NCI-H1092 treated with DMSO at 0.1 percent for 48 hours (cell line): ENCODE data around the gene RICTOR.
"Not testable (repeated sequence)": the region's sequence is repeated elsewhere in the genome, so short reads cannot be mapped to it uniquely, and the experiment has no call there.

ENCODE experiments used
- DNase-seq: peaks from one replicate; lab custom pipeline; 2025; lab: John Stamatoyannopoulos, UW

The RICTOR gene

GRCh38 chr5:39058178-39058921 lies 15.8 kb downstream of the RICTOR start:
- DNase-seq = no peak

DNA sequence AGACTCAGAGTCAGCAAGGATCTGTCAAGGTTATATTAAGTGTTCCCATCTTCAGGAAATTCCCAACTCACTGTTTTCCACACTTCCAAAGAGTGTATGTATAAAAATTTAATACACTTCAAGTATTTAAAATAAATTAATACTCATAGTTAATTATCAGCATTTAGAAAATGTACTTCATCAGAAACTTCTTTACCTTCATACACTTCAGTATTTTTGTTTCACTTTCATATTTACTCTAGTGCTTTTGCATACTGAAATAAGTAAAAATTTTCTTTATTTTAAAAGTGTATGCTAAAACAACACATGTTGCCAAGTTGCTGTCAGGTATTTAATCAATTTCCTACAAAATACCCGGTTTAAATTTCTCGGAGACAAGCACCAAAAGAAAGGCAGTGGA lies 16.5 kb downstream of the RICTOR start:
- no peak for DNase-seq

GRCh38 chr5:39055768-39056398 lies 18.3 kb downstream of the RICTOR start:
- no peak for DNase-seq

GRCh38 chr5:39055027-39055767 lies 19.0 kb downstream of the RICTOR start:
- no peak for DNase-seq

DNA sequence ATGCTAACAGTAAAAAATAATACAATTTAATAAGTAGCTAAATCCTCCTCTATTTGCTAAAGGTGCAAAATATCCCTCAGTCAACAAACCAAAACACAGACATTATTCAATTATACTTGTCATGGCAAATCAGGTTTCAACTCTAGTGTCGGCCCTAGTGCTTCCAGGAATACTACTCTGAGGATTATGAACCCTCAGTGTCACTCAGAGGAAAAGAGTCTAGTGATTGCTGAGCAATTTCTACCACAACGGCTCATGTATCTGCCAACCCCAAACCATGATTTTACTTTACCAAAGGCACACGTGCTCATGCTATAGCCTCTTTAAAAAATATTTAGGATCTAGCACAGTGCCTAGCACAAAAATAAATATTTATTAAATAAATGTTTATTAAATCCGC lies 21.0 kb downstream of the RICTOR start:
- no peak for DNase-seq

DNA sequence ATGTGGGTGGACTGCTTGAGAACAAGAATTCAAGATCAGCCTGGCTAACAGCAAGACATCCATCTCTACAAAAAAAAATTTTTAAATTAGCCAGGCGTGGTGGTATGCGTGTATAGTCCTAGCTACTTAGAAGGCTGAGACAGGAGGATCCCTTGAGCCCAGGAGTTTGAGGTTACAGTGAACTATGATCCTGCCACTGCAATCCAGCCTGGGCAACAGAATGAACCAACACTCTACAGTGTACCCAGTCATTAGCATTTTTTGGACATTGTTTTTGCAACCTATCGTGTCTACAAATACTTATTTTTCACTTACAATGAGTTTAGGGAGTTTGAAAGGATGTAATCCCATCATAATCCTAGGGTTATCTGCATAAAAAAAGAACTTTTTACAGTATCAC lies 22.1 kb downstream of the RICTOR start:
- no peak for DNase-seq

GRCh38 chr5:39049315-39049714 lies 24.9 kb downstream of the RICTOR start:
- no peak for DNase-seq

- no peak for DNase-seq
These were observed 33.3 kb downstream of the RICTOR start for GRCh38 chr5:39040875-39041274.

DNA sequence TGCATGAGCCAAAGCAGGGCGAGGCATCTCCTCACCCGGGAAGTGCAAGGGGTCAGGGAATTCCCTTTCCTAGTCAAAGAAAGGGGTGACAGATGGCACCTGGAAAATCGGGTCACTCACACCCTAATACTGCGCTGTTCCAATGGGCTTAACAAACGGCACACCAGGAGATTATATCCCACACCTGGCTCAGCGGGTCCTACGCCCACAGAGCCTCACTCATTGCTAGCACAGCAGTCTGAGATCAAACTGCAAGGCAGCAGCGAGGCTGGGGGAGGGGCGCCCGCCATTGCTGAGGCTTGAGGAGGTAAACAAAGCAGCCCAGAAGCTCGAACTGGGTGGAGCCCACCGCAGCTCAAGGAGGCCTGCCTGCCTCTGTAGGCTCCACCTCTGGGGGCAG lies 39.7 kb downstream of the RICTOR start:
- DNase-seq = not testable (repeated sequence)

DNA sequence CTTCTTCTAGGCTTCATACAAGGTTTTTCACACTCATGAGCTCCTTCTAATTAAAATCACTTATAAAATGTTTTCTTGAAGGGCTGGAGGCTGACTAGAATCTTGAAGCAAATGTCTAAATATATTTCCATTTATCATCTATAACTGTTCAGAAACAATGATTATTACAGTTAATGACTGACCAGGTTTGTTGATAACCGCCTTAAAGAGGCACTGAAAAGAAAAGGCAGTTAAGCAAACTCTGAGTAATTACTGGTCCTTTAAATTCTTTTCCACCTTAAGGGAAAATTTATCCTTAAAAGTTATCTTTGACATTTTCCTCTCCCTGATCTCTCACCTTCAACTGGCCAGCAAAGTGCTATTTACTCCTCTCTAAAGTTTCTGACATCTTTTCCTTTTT lies 43.2 kb downstream of the RICTOR start:
- DNase-seq = no peak

DNA sequence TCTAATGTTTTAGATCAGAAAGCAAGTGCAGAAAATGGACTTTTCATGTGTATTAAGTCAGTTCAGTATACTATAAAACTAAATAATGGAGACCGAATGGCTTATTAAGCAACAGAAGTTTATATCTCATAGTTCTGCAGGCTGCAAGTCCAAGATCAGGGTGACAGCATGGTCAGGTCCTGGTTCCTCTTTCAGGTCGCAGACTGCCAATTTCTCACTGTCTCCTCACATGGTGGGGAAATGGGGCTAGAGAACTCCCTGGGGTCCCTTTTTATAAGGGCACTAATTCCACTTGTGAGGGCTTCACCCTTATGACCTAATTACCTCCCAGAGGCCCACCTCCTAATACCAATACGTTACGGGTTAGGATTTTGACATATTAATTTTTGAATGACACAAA lies 48.7 kb downstream of the RICTOR start:
- no peak for DNase-seq

- DNase-seq = no peak
These were observed 49.3 kb downstream of the RICTOR start for GRCh38 chr5:39024884-39025283.

DNA sequence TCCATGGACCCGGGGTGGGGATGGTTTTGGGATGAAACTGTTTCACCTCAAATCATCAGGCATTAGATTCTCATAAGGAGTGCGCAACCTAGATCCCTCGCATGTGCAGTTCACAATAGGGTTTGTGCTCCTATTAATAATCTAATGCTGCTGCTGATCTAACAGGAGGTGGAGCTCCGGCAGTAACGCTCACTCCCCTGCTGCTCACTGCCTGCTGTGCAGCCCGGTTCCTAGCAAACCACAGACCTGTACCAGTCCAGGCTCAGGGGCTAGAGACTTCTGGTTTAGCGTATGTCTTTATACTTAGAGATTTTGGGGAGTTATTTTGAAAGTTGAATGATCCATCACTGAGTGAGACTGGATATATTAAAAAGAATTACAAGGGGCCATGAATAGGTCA lies 50.2 kb downstream of the RICTOR start:
- DNase-seq = no peak

DNA sequence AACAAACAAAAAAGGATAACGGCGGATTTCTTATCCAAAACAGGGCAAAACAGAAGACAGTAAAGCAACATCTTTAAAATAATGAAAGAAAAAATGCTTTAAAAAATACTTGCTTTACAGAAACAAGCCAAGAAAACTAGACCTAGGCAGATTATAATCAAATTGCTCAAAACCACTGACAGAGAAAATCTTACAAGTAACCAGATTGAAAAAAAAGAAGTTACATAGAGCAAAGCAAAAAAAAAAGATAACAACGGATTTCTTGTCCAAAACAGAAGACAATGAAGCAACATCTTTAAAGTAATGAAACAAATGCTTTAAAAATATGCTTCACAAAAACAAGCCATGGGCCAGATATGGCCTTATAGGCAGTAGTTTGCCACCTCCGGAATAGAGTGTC lies 51.1 kb downstream of the RICTOR start:
- no peak for DNase-seq

- no peak for DNase-seq
These were observed 52.0 kb downstream of the RICTOR start for GRCh38 chr5:39022151-39022550.

DNA sequence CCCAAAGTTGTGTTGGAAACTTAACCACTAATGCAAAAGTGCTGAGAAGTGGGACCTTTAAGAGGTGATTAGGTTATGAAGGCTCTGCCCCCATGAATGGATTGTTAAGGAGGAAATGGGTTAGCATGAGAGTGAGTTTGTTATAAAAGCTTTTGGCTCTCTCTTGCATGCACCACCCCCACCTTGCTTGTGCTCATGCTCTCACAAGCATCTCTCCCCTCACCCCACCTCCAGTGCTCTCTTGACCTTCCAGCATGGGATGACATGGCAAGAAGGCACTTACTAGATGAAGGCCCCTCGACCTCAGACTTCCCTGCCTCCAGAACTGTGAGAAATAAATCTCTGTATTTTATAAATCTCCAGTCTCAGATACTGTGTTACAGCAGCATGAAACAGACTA lies 52.8 kb downstream of the RICTOR start:
- no peak for DNase-seq

GRCh38 chr5:39020458-39020857 lies 53.7 kb downstream of the RICTOR start:
- DNase-seq = no peak

- no peak for DNase-seq
These were observed 54.9 kb downstream of the RICTOR start for GRCh38 chr5:39019254-39019653.

DNA sequence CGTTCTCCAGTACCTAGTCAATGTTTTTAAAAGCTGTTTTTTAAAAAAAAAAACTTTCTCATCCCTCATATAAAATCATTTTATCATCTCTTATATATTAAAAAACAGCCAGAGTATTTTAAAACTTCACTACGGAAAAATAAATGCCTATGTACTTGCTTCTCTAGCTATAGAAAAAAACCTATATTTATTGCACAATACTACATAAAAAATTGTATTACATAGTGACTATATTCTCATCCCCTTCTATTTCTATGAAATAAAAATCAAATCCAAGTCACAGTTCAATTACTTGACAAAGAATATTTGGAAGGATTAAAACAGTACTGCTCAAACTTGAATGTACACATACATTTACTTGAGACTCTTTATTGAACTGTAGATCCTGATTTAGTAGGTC lies 56.7 kb downstream of the RICTOR start:
- no peak for DNase-seq

GRCh38 chr5:39016587-39017275 lies 57.5 kb downstream of the RICTOR start:
- DNase-seq = no peak

- DNase-seq = no peak
These were observed 58.2 kb downstream of the RICTOR start for GRCh38 chr5:39015743-39016586.

DNA sequence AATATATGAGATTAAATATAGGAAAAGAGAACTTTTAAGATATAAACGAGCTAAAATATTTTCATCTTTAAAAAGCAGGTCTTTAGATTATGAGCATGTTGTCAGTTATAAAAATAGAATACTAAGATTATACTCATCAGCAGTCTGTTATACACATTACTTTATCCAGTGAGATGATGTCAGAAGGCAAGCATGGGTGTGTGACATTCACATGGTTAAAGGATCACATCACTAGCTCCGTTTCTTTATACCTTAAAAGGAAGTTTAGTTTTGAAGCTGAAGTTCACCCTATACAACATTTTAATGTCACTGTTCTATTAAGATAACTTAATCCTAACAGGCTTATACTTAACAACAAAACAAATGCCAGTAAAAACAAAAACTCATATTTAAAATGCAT lies 59.6 kb downstream of the RICTOR start:
- DNase-seq = no peak
